ENCODE measurements around the gene ELAVL1. TPM values are rescaled to one million over a fixed set of nuclear protein-coding genes. Genes with fewer than 3 reads are reported as not detected.

Gene ELAVL1
- total RNA-seq, 2 experiments from 2014 or later, result 143 to 145 TPM

Other genes with a start within 250 kb of the ELAVL1 start
- gene CLEC4M, start 242.4 kb downstream of the ELAVL1 start, total RNA-seq, result not detected
- 1 to 10 TPM; 5.0 to 5.6 TPM for gene EVI5L, start 175.4 kb downstream of the ELAVL1 start, total RNA-seq
- gene PRR36, start 131.3 kb downstream of the ELAVL1 start, total RNA-seq, result under 1 TPM; 0.14 to 0.19 TPM
- gene LRRC8E, start 117.1 kb downstream of the ELAVL1 start, total RNA-seq, result not detected
- 10 to 100 TPM; 29.1 to 30.1 TPM for gene MAP2K7, start 101.8 kb downstream of the ELAVL1 start, total RNA-seq
- 1 to 10 TPM; 4.4 to 4.6 TPM for gene TGFBR3L, start 90.8 kb downstream of the ELAVL1 start, total RNA-seq
- 10 to 100 TPM; 18.7 to 20.2 TPM for gene SNAPC2, start 85.3 kb downstream of the ELAVL1 start, total RNA-seq
- under 1 TPM; 0.29 to 0.77 TPM for gene CTXN1, start 79.5 kb downstream of the ELAVL1 start, total RNA-seq
- 10 to 100 TPM; 66.5 to 68.5 TPM for gene TIMM44, start 62.0 kb downstream of the ELAVL1 start, total RNA-seq
- gene CCL25, start 47.1 kb upstream of the ELAVL1 start, total RNA-seq, result not detected
- not detected for gene FBN3, start 144.0 kb upstream of the ELAVL1 start, total RNA-seq
- gene CERS4, start 203.7 kb upstream of the ELAVL1 start, total RNA-seq, result 10 to 100 TPM; 24.3 to 25.1 TPM